GM18519 (cell line): Measurements from ENCODE around the gene NAA35.
"Not testable (repeated sequence)": the region's sequence is repeated elsewhere in the genome, so short reads cannot be mapped to it uniquely, and the experiment has no call there.

Experiments
- ATAC-seq: cut with Tn5 transposase; IDR thresholded peaks from one replicate; pipeline ENCODE4 v1.9.1; 2021; ENCODE audit warnings: mild to moderate bottlenecking, moderate library complexity; ENCODE audit not compliant: unreplicated experiment, low FRiP score

The NAA35 gene

DNA sequence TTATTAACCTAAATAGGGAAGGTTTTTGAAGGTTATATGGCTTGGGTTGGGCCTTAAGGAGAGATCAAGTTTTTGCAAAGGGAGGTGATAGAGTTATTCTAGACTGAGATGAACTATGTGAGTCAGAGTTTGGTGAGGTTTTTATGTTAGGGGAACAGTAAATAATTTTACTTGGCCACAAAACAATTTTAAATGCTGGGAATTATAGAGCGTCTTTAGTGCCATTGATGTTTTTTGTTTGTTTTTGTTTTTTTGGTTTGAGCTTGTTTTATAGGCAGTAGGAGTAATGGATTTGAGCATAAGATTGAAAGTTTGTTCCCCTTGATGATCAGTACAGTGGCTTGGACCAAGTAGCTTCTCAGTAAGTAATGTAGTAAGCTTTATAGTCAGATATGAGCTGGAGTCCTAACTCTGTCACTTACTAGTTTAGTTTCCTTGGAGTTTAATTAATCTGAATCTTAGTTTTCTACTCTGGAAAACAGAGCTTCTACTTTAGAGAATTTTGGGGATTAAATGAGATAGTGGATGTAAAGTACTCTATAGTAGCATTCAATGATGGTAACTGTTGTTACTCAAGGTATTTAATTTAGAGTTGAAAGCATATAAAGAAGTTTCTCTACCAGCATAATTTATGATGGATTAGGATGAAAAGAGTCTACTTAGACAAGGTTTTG lies 2.9 kb downstream of the NAA35 start:
- no peak for ATAC-seq

DNA sequence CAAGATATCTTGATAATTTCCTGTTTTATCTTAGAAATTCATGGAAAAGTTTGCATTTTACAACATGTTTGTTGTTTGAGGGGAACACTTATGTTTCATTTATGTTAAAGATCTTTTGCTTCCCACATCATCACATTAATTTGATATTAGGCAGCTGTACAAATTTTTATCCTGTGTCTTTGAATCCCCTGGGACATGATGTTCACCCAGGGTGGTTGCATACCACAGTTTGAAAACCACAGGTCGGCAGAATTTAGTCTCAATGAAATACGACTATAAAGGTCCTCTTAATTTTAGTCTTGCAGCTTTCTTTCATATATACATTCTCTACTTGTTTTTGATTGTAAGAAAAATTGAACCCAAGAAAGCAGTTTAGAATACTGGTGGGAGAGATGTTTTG lies 3.7 kb downstream of the NAA35 start:
- no peak for ATAC-seq

DNA sequence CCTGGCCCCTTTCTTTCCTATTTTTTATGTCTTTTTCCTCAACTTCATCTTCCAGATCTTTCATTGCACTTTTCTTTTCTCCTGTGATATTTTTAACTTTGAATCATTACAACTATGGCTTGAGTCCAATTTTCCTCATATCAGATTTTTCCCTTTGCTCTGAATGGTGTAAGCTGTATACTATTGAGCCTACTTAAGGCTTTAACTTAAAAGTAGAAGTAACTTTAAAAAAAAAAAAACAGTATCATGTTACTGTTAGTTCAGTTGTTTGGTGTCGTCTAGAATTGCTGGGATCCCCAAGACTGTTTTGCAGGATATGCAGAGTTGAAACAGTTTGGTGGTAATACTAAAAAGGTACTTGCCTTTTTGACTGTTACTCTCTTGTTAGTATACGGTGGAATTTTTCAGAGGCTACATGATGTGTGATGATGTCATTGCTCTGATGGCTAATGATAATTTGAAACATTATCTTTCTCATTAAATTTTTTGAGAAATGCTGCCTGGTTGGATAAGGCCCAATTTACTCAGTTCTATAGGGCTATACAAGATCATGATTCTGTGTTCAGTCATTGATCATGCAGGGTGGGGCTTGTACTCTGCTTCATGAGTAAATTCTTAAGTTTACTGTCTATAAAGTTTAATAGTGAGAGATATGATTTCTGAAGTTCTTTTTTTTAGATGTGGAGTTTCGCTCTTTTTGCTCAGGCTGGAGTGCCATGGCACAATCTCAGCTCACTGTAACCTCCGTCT lies 8.8 kb downstream of the NAA35 start:
- no peak for ATAC-seq

DNA sequence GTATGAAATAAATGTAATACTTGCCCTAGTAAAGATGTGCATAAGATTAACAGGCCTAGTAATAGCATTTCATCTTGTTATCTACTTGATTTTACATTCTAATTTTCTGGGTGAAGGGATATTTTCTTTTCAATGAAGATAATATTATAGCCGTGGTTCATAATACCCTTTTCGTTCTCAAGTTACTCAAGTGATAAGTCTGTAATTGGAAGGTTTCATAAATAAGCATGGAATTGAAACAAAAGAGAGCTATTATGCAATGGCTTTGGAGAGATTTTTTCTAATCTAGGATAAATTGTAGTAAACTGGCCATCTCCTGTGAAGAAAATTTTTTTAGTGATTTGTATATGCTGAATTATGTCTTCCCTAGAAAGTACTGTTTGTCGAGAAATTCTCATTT lies 19.0 kb downstream of the NAA35 start:
- no peak for ATAC-seq

DNA sequence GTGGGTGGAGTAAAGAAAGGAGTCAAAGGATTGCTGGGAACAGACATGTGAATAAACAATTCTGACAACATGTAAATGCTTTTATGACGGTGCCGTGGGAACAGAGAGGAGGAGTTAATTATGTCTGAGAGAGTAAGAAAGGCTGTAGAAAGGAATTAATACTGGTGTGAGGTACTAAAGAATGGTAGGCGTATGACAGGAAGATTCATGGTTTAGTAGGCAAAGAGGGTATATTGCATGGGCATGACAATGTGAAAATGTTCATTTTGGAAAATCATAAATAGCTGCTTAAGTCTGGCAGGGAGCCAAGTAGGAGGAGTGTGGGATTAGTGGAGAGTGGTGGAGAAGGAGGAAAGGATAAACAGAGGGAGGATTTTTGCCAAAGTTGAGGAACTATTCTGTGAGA lies 19.7 kb downstream of the NAA35 start:
- no peak for ATAC-seq

DNA sequence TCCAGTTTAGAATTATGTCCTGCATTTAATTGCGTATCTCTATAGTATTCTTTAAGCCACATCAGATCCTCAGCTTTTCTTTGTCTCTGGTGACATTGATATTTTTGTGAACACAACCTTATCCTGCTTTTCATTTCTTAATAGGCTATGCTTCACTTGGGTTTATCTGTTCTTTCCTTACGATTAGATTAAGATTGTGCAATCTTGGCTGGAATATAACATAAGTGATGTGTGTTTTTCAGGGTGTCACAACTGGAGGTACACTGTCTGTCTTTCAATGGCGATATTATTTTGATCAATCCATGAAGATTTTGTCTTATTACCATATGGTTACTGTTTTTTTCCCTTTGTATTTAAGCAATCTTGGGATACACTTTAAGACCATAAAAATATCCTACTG lies 23.6 kb downstream of the NAA35 start:
- ATAC-seq, result no peak

DNA sequence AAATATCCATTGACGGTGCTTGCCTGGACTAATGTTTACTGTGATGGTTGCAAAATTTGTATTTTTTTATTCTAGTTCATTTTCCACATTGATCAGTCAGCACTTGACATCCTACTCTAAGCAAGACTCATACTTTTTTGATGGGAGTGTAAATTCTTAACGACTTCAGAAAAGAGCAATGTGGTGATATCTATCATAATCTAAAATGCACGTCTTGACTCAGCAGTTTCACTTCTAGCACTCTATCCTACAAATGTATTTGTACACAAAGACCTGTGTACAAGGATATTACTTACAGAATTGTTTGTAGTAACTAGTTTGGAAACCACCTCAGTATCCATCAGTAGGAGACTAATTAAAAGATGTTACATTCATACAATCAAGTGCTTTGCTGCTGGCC lies 24.0 kb downstream of the NAA35 start:
- no peak for ATAC-seq

DNA sequence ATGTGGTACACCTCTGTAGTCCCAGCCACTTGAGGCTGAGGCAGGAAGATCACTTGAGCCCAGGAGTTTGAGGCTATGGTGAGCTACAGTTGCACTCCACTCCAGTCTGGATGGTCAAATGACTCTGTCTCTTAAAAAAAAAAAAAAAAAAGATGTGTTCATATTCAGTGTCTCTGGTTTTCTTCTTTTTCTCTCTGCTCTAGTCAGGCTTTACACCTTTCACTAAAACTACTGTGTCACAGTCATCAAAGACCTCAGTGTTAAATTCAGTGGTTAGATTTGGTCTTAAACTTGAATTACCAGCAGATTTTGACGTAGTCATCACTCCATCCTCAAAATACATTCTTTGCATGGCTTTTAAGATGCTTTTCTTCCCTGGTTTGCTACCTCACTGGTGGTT lies 28.8 kb downstream of the NAA35 start:
- ATAC-seq, result no peak

DNA sequence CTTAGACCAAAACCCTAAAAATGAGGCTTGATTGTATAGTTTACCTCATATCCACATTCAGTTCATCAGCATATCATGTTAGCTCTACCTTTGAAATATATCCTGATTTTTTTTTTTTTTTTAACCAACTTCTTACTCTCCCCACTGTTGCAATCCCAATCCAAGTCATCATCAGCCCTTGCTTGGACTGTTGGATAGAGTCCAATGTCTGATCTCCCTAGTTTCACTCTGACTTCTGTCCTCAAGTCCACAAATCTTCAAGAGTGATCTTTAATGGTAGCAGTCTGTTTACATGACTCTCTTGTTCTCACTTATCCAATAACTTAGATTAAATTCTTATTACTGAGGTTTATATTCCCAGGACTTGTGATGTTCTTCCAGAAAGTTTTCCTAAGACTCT lies 30.8 kb downstream of the NAA35 start:
- no peak for ATAC-seq

DNA sequence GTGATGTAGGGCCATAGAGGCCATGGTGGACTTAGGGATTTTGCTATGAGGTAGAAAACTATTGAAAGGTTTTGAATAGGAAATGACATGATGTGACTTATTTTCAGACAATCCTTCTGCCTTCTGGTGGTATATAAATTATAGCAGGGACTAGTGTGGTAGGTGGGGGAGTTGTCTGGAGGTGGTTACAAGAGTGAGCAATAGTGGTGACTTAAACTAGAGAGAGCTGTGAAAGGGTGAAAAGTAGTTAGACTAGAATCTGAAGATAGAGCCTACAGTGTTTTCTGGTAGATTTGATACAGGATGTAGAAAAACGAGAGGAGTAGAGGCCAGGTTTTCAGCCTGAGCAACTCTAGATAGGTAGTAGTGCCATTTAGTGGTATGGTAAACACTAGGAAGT lies 32.3 kb downstream of the NAA35 start:
- no peak for ATAC-seq

DNA sequence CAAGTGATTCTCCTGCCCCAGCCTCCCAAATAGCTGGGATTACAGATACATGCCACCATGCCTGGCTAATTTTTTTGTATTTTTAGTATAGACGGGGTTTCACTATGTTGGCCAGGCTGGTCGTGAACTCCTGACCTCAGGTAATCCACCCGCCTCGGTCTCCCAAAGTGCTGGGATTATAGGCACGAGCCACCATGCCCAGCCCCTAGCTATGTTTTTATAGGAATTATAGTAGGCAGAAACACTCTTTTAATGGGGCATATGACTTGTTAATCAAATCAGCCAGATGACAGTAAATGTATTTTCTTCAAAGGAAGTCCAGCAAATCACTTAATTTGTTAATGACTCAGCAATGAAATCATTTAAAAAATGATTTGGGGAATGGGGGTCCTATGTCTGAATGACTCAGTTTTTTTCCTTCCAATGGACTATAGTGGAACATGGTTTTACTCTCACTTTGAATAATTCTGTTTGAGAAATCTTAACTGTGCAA lies 33.2 kb downstream of the NAA35 start:
- not testable (repeated sequence) for ATAC-seq

DNA sequence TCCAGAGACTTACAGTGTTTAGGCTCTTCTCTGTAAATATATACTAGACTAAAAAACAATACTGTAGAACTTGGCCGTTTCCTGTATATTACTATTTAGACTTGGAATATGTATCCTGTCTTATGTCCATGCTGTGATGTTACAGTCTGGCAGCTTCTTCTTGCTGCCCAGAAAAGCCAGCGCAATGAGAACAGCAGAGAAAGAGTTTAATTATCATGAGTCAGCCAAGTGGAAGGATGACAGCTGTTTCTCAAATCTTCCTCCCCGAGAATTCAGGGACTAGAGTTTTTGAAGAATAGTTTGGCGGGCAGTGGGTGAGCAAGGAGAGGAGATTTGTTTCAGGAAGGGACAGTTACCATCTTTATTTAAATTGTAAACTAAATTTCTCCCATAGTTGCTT lies 37.5 kb downstream of the NAA35 start:
- no peak for ATAC-seq

DNA sequence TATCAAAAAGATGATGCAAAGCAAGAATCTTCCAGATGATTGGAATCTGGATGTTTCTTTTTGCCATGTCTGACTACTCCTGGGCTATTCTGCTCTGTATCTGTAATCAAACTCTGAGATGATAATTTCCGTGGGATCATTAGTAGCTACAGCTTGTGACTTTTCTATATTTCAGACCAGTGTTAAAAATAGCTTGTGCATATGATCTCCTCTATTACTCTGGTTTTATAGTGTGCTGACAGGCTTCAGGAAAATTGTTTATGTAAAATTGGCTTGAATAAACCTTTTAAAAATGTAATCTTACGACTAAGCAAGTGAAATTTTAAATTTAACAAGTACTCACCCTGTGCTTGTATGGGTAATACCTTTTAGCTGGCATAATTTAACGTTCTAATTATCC lies 40.4 kb downstream of the NAA35 start:
- ATAC-seq, result no peak

DNA sequence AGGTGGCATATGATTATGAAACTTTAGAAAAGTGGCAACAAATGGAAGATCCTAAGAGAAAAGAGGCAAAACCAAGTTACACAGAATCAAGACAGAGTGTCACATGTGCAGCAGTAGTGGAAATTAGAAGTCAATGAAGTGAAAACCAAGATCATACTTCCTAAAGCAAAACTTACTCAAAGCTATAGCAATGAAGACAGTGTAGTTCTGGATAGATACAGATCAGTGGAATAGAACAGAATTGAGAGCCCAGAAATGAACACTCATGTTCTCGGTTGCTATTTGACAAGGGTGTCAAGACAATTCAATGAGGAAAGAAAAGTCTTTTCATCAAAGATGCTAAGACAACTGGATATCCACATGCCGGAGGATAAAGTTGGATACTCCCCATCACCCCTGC lies 43.5 kb downstream of the NAA35 start:
- ATAC-seq, result no peak

DNA sequence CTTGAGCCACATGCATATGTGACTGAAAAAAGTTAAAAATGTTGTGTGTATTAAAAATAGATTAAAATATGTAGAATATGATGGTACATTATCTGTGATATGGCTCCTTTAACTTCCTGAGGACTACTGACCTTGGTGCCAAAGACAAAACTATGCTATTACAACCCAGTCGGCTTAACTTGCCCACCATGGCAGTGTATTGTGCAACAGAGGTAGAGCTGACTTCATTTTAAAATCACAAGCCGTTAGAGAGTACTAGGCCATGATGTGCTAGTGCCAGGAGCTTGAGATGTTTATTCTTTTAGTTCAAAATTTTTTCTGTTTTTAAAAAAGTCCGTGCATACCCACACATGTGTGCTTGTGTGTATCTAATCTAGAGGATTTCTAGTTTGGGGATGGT lies 46.3 kb downstream of the NAA35 start:
- no peak for ATAC-seq

DNA sequence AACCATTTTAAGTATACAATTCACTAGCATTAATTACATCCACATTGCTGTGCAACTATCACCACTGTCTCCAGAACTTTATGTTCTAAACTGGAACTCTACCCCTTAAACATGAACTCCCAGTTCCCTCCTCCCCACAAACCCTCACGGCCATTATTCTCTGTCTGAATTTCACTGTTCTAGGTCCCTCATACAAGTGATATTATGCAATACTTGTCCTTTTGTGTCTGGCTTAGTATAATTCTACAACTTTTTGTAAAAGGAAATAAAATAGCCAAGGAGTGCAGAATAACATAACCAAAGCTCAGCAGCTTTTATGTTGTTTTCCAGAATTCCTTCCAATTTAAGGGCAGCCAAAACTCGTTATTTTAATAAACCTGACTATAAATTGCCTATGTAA lies 53.2 kb downstream of the NAA35 start:
- ATAC-seq, result no peak

DNA sequence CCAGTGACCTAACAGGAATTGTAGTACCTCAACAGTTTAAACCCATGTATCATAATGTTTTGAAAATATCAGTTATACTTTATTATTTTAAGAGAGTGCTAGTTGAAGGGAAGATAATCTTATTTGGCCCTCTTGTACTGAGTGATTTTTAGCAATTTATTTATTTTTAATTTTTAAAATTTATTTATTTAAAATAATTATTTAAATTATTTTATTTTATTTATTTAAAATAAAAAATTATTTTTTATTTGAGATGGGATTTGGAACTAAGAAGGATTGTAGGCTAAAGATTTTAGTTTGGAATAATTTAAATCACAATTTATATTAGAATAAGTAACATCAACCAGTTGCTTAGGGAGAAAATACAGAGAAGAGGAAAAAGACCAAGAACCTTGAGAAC lies 54.2 kb downstream of the NAA35 start:
- ATAC-seq, result no peak

DNA sequence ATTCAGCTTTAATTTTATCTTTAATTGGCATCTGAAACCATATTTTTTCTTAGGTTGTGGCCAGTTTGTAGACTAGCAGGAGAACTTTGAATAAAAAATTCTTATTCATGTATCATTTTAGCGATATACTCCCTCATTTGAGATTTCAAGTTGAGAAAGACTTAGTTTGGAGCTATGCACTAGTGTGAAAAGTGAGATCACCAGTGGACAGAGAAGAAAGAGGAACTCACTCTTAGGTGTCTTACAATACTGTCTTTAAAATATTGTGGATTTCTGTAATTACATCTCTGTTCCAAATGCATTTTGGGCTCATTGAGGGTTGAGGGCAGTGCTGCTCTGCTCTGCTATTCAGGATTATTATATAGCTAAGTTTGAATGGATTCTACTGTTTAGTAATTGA lies 54.7 kb downstream of the NAA35 start:
- no peak for ATAC-seq

DNA sequence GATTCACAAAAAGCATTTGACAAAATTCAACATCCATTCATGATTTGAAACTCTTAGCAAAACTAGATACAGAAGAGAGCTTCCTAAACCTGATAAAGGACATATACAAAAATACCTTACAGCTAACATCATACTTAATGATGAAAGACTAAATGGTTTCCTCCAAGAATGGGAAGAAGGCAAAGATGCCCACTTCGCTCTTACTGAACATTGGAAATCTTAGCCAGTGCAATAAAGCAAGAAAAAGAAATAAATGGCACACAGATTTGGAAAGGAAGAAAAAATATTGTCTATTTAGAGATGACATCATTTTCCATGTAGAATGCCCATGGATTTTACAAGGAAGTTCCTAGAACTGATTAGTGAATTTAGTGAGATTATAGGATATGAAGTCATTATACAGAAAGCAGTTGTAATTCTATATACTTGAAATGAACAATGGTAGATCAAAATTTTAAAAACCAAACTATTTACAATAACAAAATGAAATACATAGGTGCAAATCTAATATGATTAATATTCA lies 64.4 kb downstream of the NAA35 start:
- no peak for ATAC-seq

DNA sequence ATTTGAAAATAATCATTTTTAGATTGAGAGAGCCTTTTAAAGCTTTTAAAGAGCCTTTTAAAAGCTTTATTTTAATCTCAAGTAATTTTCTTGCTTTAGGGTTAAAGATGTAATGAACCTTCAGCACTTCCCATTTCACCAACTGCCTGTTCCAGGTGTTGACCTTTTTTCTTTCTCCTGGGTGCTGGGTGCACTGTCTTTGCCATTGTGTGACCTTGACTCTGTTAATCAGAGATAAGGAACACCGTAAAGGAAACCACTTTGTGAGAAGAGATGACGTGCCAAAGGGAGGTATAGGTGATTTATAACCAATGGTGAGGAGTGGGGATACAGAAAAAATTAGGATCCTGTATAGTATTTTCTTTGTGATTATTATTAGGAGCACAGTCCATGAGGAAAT lies 68.2 kb downstream of the NAA35 start:
- no peak for ATAC-seq

DNA sequence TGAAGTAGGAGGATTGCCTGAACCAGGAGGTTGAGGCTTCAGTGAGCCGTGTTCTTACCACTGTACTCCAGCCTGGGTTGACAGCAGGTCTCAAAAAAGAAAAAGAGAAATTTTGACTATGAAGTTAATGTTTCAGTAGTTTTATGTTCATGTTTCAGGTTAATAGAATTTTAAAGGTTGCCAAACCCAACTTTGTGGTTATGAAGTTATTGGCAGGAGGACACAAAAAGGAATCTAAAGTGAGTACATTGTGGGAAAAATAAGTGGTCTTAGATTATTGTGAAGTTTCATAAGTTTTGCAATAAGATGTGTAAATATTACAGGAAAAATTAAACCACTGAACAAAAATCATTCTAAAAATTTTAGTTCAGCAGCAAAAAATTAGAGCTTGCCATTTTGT lies 79.8 kb downstream of the NAA35 start:
- ATAC-seq, result no peak

DNA sequence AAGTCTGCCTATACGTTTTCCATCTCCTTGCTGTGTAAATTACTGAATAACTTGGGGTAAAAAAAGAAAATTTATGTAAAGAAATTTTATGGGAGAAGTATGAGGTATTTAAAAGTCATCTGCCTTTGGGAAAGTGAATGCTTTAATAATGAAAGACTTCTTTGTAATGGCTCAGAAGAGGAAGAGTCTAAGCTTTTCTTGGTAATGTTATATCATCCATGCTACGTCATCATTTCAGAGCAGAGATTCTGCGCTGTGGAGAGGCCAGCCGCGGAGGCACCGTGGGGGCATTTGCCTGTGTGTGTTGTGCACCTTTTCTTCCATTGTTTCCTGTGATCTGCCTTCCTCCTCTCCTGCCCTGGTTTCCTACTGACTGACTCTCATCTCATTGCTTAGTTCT lies 80.2 kb downstream of the NAA35 start:
- no peak for ATAC-seq
